Fibroblast of gingiva (primary cell): ENCODE measurements around the gene ERAL1.
"Not testable (repeated sequence)": the region's sequence is repeated elsewhere in the genome, so short reads cannot be mapped to it uniquely, and the experiment has no call there.

Source experiments
- DNase-seq: peaks from one replicate; pipeline ENCODE4 v3.0.0-alpha.2; 2011; ENCODE audit warnings: low read depth

ERAL1 gene

GRCh38 chr17:28853295-28853694 is 1.5 kb upstream of the ERAL1 start:
- no peak for DNase-seq

- no peak for DNase-seq
Measured at GRCh38 chr17:28855336-28855679, 492 bp downstream of the ERAL1 start.

GRCh38 chr17:28856028-28856574 is 1.3 kb downstream of the ERAL1 start:
- DNase-seq = no peak

GRCh38 chr17:28857905-28858800 is 3.3 kb downstream of the ERAL1 start:
- no peak for DNase-seq

DNA sequence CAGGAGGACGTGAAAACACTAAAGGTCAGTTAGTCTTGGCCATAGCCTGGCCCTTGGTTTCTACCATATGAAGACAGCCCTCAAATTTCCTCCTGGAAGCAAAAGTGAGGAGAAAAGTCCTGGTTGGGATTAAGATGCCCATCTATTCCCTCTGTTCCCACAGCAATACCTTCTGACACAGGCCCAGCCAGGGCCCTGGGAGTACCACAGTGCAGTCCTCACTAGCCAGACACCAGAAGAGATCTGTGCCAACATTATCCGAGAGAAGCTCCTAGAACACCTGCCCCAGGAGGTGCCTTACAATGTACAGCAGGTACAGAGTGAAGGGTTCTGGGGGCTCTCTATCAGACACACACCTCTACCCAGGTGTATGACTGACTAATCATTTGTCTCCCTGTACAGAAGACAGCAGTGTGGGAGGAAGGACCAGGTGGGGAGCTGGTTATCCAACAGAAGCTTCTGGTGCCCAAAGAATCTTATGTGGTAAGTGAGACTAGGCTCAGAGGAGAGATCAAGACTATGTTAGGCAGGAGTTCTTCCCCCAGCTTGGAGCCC is 4.1 kb downstream of the ERAL1 start:
- no peak for DNase-seq

- no peak for DNase-seq
Measured at GRCh38 chr17:28860363-28860808, 5.6 kb downstream of the ERAL1 start.

DNA sequence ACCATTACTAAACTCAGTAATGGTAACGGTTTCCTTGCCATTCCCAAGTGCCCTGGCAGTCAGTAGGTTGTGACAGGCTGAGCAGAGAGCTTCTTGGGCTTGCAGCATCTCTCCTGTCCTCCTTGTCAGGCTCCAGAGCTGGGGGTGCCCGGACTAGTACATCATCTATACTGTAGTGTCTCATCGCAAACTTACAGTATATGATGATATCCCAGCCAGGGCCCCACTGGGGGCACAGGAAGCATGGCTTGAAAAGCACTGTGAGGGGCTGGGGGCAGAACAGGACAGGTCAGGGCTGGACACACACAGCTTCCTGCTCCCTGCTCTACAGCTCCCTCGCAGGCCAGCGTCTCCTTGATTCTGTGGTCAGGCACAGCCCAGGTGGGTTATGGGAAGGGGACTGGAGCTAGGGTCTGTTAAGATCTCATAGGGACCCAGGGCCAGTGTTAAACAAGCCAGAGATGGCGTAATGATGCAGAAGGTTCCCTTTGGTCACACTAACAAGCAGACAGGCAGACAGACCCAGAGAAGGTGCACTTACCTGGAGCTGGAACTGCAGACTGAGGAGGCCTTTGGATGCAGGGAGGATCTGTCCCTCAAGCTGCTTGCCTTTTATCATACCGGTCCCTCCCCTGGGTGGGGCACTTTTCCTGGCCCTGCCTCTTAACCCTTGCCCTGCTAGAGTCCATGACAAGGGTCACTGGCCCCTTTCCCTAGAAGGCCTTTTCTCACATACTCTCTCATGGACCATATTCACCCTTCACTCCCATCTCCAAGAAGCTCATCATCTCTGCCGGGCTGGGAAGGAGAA is 6.8 kb downstream of the ERAL1 start:
- no peak for DNase-seq

DNA sequence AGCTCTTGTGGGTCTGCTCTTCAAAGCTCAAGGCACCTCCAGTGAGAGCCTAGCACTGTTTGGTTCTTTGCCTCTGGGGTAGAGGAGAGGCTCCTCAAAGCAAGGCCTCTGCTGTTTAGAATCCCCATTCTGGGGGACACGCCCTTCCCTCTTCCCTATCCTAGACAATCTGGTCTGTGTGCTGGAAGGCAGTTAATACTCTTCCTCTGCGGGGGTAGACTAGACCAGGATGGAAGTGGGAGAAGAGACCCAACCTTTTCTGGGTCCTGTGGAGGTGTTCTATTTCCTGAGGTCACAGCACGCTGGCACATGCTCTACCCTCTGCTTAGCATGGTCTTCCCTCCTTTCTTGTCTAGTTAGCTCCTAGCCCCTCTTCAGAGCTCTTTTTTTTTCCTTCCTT is 7.7 kb downstream of the ERAL1 start:
- no peak for DNase-seq

DNA sequence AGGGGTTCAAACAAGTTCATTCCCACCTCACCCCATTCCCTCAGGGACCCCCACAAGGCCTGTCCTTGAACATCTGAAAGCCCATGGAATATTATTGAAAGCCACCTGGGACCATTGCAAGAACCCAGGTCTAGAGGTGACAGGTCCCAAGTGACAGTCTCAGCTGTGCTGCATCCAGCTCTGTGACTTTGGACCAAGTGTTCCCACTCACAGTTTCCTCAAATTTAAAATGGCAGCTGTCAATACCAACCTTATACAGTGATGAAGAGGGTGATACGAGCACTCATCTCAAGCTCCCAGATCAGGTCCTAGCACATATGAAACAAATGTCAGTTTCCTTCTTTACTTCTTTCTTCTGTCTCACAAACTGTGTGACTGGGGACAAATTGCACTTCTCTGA is 9.1 kb downstream of the ERAL1 start:
- no peak for DNase-seq

GRCh38 chr17:28864991-28865849 is 10.4 kb downstream of the ERAL1 start:
- DNase-seq = no peak

- no peak for DNase-seq
Measured at GRCh38 chr17:28865946-28866752, 11.3 kb downstream of the ERAL1 start.

GRCh38 chr17:28867276-28867675 is 12.5 kb downstream of the ERAL1 start:
- DNase-seq = no peak

DNA sequence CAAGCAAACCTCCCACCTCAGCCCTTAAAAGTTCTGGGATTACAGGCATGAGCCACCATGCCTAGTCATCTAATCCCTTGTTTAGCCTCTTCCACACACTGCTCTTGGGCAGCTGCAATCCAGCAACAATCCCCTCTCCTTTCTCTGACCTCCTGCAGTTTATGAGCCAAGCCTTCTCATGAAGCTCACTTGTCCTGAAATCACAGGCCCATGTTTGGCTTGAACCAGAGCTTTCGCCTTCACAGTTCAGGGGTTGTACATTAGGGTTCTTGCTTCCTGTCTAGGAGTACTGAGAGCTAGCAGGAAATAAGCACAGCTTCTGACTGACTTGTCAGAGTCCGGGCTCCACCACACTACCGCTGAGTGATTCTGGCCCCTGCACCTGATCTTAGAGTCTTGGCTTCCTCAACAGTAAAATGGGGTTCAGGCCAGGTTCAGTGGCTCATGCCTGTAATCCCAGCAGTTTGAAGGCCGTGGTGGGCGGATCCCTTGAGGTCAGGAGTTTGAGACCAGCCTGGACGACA is 16.3 kb downstream of the ERAL1 start:
- DNase-seq = no peak

GRCh38 chr17:28873839-28874238 is 19.0 kb downstream of the ERAL1 start:
- DNase-seq = no peak

- DNase-seq = no peak
Measured at GRCh38 chr17:28874750-28875149, 19.9 kb downstream of the ERAL1 start.

DNA sequence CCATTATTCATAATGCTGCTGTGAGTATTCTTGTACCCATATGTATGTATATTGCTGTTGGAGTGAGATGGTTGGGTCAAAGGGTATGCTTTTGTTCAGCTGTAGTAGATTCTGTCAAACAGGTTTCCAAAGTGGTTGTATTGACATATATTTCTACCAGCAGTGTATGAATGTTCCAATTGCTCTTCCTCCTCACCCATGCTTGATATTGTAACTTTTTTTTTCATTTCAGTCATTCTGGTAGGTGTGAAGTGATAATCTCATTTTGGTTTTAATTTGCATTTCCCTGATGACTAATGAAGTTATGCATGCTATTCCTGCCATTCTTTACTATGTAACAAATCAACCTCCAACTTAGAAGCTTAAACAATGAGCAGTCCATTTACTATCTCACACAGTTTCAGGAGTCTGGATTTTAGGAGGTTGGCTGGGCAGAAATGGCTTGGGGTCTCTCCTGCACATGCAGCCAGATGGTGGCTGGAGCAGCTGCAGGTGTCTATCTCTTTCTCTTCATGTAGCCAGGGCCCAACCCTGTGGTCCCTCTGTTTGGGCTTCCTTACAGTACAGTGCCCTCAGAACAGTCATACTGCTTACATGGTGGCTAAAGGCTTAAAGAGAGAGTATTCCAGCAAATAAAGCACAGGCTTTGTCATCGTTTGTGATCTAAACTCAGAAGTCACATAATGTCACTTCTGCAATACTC is 21.2 kb downstream of the ERAL1 start:
- no peak for DNase-seq

GRCh38 chr17:28877150-28877711 is 22.4 kb downstream of the ERAL1 start:
- DNase-seq = not testable (repeated sequence)

DNA sequence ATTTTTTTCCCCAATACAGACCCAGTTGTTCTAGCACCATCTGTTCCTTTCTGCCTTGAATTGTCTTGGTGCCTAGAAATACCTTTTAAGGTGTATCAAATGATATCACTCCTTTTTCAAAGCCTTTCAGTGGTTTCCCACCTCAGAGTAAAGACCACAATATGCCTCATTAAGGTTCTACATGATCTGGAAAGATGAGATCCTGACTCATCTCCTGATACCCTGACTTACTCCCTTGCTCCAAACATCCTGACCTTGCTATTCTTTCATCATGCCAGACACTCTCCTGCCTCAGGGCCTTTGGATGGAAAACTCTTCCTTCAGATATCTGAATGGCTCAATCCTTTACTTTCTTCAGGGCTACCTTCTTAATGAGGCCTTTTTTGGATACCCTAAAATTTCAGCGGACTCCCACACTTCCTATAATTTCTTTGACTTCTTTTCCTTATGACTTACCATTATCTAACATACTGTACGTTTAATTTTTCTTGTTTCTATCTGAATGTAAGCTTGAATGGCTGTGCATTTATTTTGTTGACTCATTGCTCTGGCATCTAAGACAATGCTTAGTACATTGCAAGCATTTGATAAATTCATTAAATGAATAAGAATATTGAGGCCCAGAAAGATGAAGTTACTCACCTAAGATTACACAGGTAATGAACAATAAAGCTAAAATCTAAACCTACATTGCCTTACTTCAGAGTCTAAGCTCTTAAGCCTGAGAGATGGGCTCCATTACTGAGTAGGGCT is 23.5 kb downstream of the ERAL1 start:
- DNase-seq = no peak

GRCh38 chr17:28878981-28879380 is 24.2 kb downstream of the ERAL1 start:
- peak; percentile 29 for DNase-seq
